Activated naive CD4-positive, alpha-beta T cell treated with anti-CD3 and anti-CD28 coated beads for 36 hours (primary cell): ENCODE results near the gene CDC42BPA. TPM values are rescaled to one million over a fixed set of nuclear protein-coding genes. Genes with fewer than 3 reads are reported as not detected.
A peak's percentile ranks its signal among the peaks of the same experiment; 100 is the strongest.

Experiments used
- CTCF ChIA-PET: fragments of 350-600 bp; sonication (Branson Sonifier 250); formaldehyde crosslinking; loops from one replicate; lab custom pipeline; 2021; ENCODE audit warnings: antibody characterized with exemption; lab: Charles Lee
- DNase-seq: peaks from one replicate; pipeline ENCODE4 v3.0.0-alpha.2; 2020
- H3K27ac Mint-ChIP-seq: one replicate; pipeline ENCODE4 v1.8.0; 2021; ENCODE audit warnings: mild to moderate bottlenecking, mixed read lengths
- H3K27me3 Mint-ChIP-seq: one replicate; pipeline ENCODE4 v1.8.0; 2021; ENCODE audit warnings: low read depth, mixed read lengths
- H3K36me3 Mint-ChIP-seq: one replicate; pipeline ENCODE4 v1.8.0; 2021; ENCODE audit warnings: low read depth, mixed read lengths
- H3K4me1 Mint-ChIP-seq: one replicate; pipeline ENCODE4 v1.8.0; 2021; ENCODE audit warnings: low read depth, mixed read lengths
- H3K4me3 Mint-ChIP-seq: one replicate; pipeline ENCODE4 v1.8.0; 2021; ENCODE audit warnings: mild to moderate bottlenecking, moderate library complexity, mixed read lengths
- H3K9me3 Mint-ChIP-seq: one replicate; pipeline ENCODE4 v1.8.0; 2021; ENCODE audit warnings: mixed read lengths
- intact Hi-C: fragments of 100-400 bp; cut with micrococcal nuclease; formaldehyde crosslinking; loops from one replicate; pipeline ENCODE4 v1.15.1; 2023
- total RNA-seq, 2 experiments: library from RNA; stranded (reverse); gene quantifications; one replicate each; pipeline ENCODE4 v1.2.3, GENCODE V29; 2021

Gene CDC42BPA
- total RNA-seq, 2 experiments from 2014 or later = 5.0 to 5.8 TPM

- DNase-seq = no peak
- CTCF ChIA-PET = no interaction called here
- Mint-ChIP-seq H3K27me3 (no peaks in the 10 kb centered on the region), H3K9me3 (no peaks in the 10 kb centered on the region), H3K4me3 (no peak overlapping the region), H3K27ac (no peak overlapping the region), H3K36me3 (no peaks in the 10 kb centered on the region), H3K4me1 (peaks cover 4% of the 10 kb centered on the region)
- intact Hi-C loops = loop anchor here (1.0 kb wide), 1 partner anchor 11 kb away; no protein-coding TSS in a partner anchor
These were observed 322.6 kb downstream of the CDC42BPA start for GRCh38 chr1:226995365-226996332.

GRCh38 chr1:226994586-226995364, 323.5 kb downstream of the CDC42BPA start:
- Mint-ChIP-seq H3K36me3 (no peaks in the 10 kb centered on the region), H3K4me3 (no peak overlapping the region), H3K27me3 (no peaks in the 10 kb centered on the region), H3K9me3 (no peaks in the 10 kb centered on the region), H3K27ac (no peak overlapping the region), H3K4me1 (peaks cover 13% of the 10 kb centered on the region)
- DNase-seq = no peak
- intact Hi-C loops = loop anchor here (5.0 kb wide), 2 partner anchors 52 to 78 kb away; partner anchors contain the start of gene COQ8A
- CTCF ChIA-PET = no interaction called here

GRCh38 chr1:226993814-226994585, 324.3 kb downstream of the CDC42BPA start:
- Mint-ChIP-seq H3K36me3 (no peaks in the 10 kb centered on the region), H3K9me3 (no peaks in the 10 kb centered on the region), H3K27ac (no peak overlapping the region), H3K27me3 (no peaks in the 10 kb centered on the region), H3K4me1 (peaks cover 19% of the 10 kb centered on the region), H3K4me3 (no peak overlapping the region)
- CTCF ChIA-PET = interaction anchor here (1.3 kb wide), 1 partner anchor 81 kb away, joined by 3 read pairs; no protein-coding TSS in a partner anchor
- intact Hi-C loops = loop anchor here (5.0 kb wide), 2 partner anchors 52 to 78 kb away; partner anchors contain the start of gene COQ8A
- DNase-seq = no peak

GRCh38 chr1:226991920-226992319, 326.4 kb downstream of the CDC42BPA start:
- H3K4me3 Mint-ChIP-seq = no peak overlapping the region
- intact Hi-C loops = loop anchor here (5.0 kb wide), 2 partner anchors 50 to 80 kb away; partner anchors contain the start of gene COQ8A
- CTCF ChIA-PET = no interaction called here
- H3K36me3 Mint-ChIP-seq = no peaks in the 10 kb centered on the region
- H3K9me3 Mint-ChIP-seq = no peaks in the 10 kb centered on the region
- peaks cover 22% of the 10 kb centered on the region for H3K4me1 Mint-ChIP-seq
- H3K27me3 Mint-ChIP-seq = no peaks in the 10 kb centered on the region
- DNase-seq = no peak
- H3K27ac Mint-ChIP-seq = no peak overlapping the region

GRCh38 chr1:226990133-226990716, 328.1 kb downstream of the CDC42BPA start:
- H3K4me3 Mint-ChIP-seq = no peak overlapping the region
- H3K27ac Mint-ChIP-seq = peak overlapping the region; percentile 57
- peaks cover 19% of the 10 kb centered on the region for H3K4me1 Mint-ChIP-seq
- H3K36me3 Mint-ChIP-seq = peaks cover 2% of the 10 kb centered on the region
- CTCF ChIA-PET = no interaction called here
- peak; percentile 86 for DNase-seq
- H3K9me3 Mint-ChIP-seq = no peaks in the 10 kb centered on the region
- intact Hi-C loops = loop anchor here (5.0 kb wide), 2 partner anchors 48 to 82 kb away; partner anchors contain the start of gene COQ8A
- no peaks in the 10 kb centered on the region for H3K27me3 Mint-ChIP-seq

GRCh38 chr1:226989085-226989920, 329.0 kb downstream of the CDC42BPA start:
- DNase-seq = no peak
- peaks cover 4% of the 10 kb centered on the region for H3K36me3 Mint-ChIP-seq
- intact Hi-C loops = no loop called here
- H3K4me3 Mint-ChIP-seq = no peak overlapping the region
- peak overlapping the region; percentile 57 for H3K27ac Mint-ChIP-seq
- no peaks in the 10 kb centered on the region for H3K9me3 Mint-ChIP-seq
- H3K4me1 Mint-ChIP-seq = peaks cover 19% of the 10 kb centered on the region
- no peaks in the 10 kb centered on the region for H3K27me3 Mint-ChIP-seq
- CTCF ChIA-PET = interaction anchor here (1.0 kb wide), 1 partner anchor 48 kb away, joined by 3 read pairs; no protein-coding TSS in a partner anchor

GRCh38 chr1:226988334-226988666, 330.0 kb downstream of the CDC42BPA start:
- no peak overlapping the region for H3K27ac Mint-ChIP-seq
- H3K4me3 Mint-ChIP-seq = no peak overlapping the region
- no peaks in the 10 kb centered on the region for H3K27me3 Mint-ChIP-seq
- CTCF ChIA-PET = no interaction called here
- H3K36me3 Mint-ChIP-seq = peaks cover 6% of the 10 kb centered on the region
- DNase-seq = no peak
- peaks cover 19% of the 10 kb centered on the region for H3K4me1 Mint-ChIP-seq
- no peaks in the 10 kb centered on the region for H3K9me3 Mint-ChIP-seq
- intact Hi-C loops = no loop called here

GRCh38 chr1:226987623-226988333, 330.5 kb downstream of the CDC42BPA start:
- no peak for DNase-seq
- CTCF ChIA-PET = no interaction called here
- H3K9me3 Mint-ChIP-seq = no peaks in the 10 kb centered on the region
- H3K36me3 Mint-ChIP-seq = peaks cover 6% of the 10 kb centered on the region
- intact Hi-C loops = no loop called here
- H3K4me1 Mint-ChIP-seq = peaks cover 19% of the 10 kb centered on the region
- H3K4me3 Mint-ChIP-seq = no peak overlapping the region
- H3K27ac Mint-ChIP-seq = no peak overlapping the region
- H3K27me3 Mint-ChIP-seq = no peaks in the 10 kb centered on the region

- intact Hi-C loops = no loop called here
- Mint-ChIP-seq H3K27me3 (no peaks in the 10 kb centered on the region), H3K36me3 (peaks cover 6% of the 10 kb centered on the region), H3K4me1 (peaks cover 19% of the 10 kb centered on the region), H3K27ac (no peak overlapping the region), H3K4me3 (no peak overlapping the region), H3K9me3 (no peaks in the 10 kb centered on the region)
- CTCF ChIA-PET = no interaction called here
- no peak for DNase-seq
These were observed 331.1 kb downstream of the CDC42BPA start for GRCh38 chr1:226987179-226987536.

- no peaks in the 10 kb centered on the region for H3K27me3 Mint-ChIP-seq
- H3K27ac Mint-ChIP-seq = no peak overlapping the region
- CTCF ChIA-PET = no interaction called here
These were observed 331.7 kb downstream of the CDC42BPA start for GRCh38 chr1:226986496-226987178.

More at GRCh38 chr1:226986496-226987178, 331.7 kb downstream of the CDC42BPA start:
- intact Hi-C loops = no loop called here
- no peak for DNase-seq
- Mint-ChIP-seq H3K4me3 (no peak overlapping the region), H3K36me3 (peaks cover 6% of the 10 kb centered on the region), H3K4me1 (peaks cover 19% of the 10 kb centered on the region), H3K9me3 (no peaks in the 10 kb centered on the region)
